Esophagus squamous epithelium (tissue), 5 donors: ENCODE measurements around the gene RARRES2. TPM values are rescaled to one million over a fixed set of nuclear protein-coding genes. Genes with fewer than 3 reads are reported as not detected.

ENCODE experiments used
- DNase-seq: peaks from one replicate; lab custom pipeline; 2025; lab: John Stamatoyannopoulos, UW
- H3K27ac ChIP-seq, 4 donors: fragments of 200-600 bp; sonication (generic); one replicate each; pipeline ENCODE4 v1.5.1; 2016 to 2019; ENCODE audit warnings: mild to moderate bottlenecking in 1 of 4
- H3K27me3 ChIP-seq, 4 donors: fragments of 200-600 bp; sonication (generic); 1 replicate in 3 of 4; 2 replicates in 1 of 4; pipeline versions ENCODE4 v1.5.1 to v1.6.0; 2017 to 2021; ENCODE audit warnings: antibody characterized with exemption in 1 of 4
- H3K36me3 ChIP-seq, 3 donors: fragments of 200-600 bp; sonication (generic); one replicate each; pipeline ENCODE4 v1.5.1; 2016 to 2019
- H3K4me1 ChIP-seq, 3 donors: fragments of 200-600 bp; sonication (generic); one replicate each; pipeline ENCODE4 v1.5.1; 2017 to 2019
- H3K4me3 ChIP-seq, 4 donors: fragments of 200-600 bp; sonication (generic); 1 replicate in 3 of 4; 2 replicates in 1 of 4; pipeline ENCODE4 v1.5.1; 2016 to 2019; ENCODE audit warnings: mild to moderate bottlenecking in 2 of 4, moderate library complexity in 1 of 4
- H3K9me3 ChIP-seq, 3 donors: fragments of 200-600 bp; sonication (generic); one replicate each; pipeline ENCODE4 v1.5.1; 2016 to 2019
- POLR2A ChIP-seq, 4 donors: fragments of 450-650 bp; IDR thresholded peaks; one replicate each; pipeline ENCODE4 v1.6.1; 2017; ENCODE audit warnings: antibody characterized with exemption in 4 of 4, mild to moderate bottlenecking in 4 of 4, moderate library complexity in 3 of 4
- WGBS, 2 donors: methylation state at CpG; one replicate each; pipeline ENCODE4 v1.1.5; 2018; 5-methylcytosine and 5-hydroxymethylcytosine counted together
- intact Hi-C: fragments of 100-400 bp; cut with DNase I; formaldehyde crosslinking; loops from one replicate; pipeline ENCODE4 v1.15.0; 2022
- total RNA-seq, 4 donors: library from RNA; depleted of rRNA; stranded (reverse); fragments of >200 nt; gene quantifications; one replicate each; pipeline ENCODE4 v1.1.0, GENCODE V29; 2016
- TF ChIP-seq, protein P1 (sequence below), 6 experiments: fragments of 450-650 bp in 4 of 6; fragments of 200-600 bp in 2 of 6; sonication (generic) in 2 of 6; IDR thresholded peaks; one replicate each; pipeline ENCODE4 v1.5.1; 2016 to 2019; ENCODE audit warnings: antibody characterized with exemption in 6 of 6, mild to moderate bottlenecking in 4 of 6, moderate library complexity in 4 of 6
- donor health status: DM: yes; HTN: yes; CAD: no.

The RARRES2 gene
- total RNA-seq, 4 donors from 2014 or later: 1.1 to 111 (median 14.9) TPM

DNA sequence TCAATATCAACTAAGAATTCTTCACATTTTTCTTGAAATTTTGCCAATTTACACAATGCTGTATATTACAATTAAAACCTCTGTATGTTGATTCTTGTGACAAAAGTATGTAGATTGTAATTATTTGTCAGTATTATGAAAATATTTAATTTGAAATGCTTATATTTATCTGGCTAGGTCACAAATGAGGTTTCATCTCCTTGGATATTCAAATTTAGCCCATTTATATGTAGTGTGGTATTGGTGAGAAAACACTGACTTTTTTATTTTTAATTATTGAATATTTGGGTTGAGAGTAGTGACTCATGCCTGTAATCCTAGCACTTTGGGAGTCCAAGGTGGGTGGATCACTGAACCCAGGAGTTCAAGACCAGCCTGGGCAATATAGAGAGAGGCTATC is 2.9 kb upstream of the RARRES2 start:
- intact Hi-C loops: no loop called here

DNA sequence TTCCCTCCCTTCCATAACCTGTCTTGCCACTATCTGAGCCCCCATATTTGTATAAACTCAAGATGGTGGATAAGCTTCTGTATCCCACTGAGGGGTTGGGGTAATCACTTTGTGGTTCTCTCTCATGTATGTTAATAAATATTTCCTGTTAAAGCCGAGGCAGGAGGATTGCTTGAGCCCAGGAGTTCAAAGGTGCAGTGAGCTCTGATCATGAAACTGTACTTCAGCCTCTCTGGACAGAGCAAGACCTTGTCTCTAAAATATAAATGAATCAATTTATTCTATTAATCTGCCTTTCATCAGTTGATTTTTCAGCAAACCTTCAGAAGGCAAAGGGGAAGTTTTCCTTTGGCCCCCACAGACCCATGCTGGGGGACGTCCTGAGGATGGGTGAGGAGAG is 1.8 kb upstream of the RARRES2 start:
- Histone ChIP-seq H3K36me3 (peaks cover 0 to under 1% (median 0%) of the 10 kb centered on the region in 3 donors), H3K27ac (no peak overlapping the region), H3K4me3 (no peak overlapping the region), H3K4me1 (peaks cover 18 to 39% (median 24%) of the 10 kb centered on the region in 3 donors), H3K9me3 (peaks cover 0 to 5% (median 0%) of the 10 kb centered on the region in 3 donors), H3K27me3 (peaks cover 0 to 33% (median 6%) of the 10 kb centered on the region in 4 donors)
- WGBS, 2 donors: 86 to 90% methylated on average over 2 of the region's 2 CpGs
- TF ChIP-seq, protein P1, sequence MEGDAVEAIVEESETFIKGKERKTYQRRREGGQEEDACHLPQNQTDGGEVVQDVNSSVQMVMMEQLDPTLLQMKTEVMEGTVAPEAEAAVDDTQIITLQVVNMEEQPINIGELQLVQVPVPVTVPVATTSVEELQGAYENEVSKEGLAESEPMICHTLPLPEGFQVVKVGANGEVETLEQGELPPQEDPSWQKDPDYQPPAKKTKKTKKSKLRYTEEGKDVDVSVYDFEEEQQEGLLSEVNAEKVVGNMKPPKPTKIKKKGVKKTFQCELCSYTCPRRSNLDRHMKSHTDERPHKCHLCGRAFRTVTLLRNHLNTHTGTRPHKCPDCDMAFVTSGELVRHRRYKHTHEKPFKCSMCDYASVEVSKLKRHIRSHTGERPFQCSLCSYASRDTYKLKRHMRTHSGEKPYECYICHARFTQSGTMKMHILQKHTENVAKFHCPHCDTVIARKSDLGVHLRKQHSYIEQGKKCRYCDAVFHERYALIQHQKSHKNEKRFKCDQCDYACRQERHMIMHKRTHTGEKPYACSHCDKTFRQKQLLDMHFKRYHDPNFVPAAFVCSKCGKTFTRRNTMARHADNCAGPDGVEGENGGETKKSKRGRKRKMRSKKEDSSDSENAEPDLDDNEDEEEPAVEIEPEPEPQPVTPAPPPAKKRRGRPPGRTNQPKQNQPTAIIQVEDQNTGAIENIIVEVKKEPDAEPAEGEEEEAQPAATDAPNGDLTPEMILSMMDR (IDR thresholded peaks at IDR 0.05): no peak
- DNase-seq: no peak
- intact Hi-C loops: no loop called here

More for the DNA sequence above, 2.9 kb upstream of the RARRES2 start:
- TF ChIP-seq, protein P1 (IDR thresholded peaks at IDR 0.05): no peak
- no peak for TF ChIP-seq POLR2A (IDR thresholded peaks at IDR 0.05)
- H3K4me3 ChIP-seq: no peak overlapping the region
- no peak for DNase-seq
- no peak overlapping the region for H3K27ac ChIP-seq
- peaks cover 0 to 33% (median 6%) of the 10 kb centered on the region in 4 donors for H3K27me3 ChIP-seq
- no peaks in the 10 kb centered on the region for H3K36me3 ChIP-seq
- peaks cover 18 to 29% (median 19%) of the 10 kb centered on the region in 3 donors for H3K4me1 ChIP-seq
- H3K9me3 ChIP-seq: peaks cover 0 to 5% (median 0%) of the 10 kb centered on the region in 3 donors

DNA sequence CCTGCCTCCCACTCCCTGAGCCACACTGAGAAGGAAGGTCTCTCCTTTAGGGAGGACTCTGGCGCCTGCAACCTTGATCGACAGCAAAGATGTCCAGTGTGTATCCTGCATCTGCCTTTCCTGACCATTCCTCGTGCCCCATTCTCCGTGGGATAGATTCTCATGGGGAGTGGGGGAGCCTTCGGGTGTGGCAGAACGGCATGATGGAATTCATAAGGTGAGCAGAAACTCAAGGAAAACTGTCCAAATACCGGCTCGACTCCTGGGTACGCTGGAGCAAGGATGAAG is 636 bp upstream of the RARRES2 start:
- H3K4me1 ChIP-seq: peaks cover 18 to 51% (median 24%) of the 10 kb centered on the region in 3 donors
- DNase-seq: no peak
- no peak for TF ChIP-seq POLR2A (IDR thresholded peaks at IDR 0.05)
- TF ChIP-seq, protein P1 (IDR thresholded peaks at IDR 0.05): no peak
- H3K36me3 ChIP-seq: peaks cover 0 to 12% (median 0%) of the 10 kb centered on the region in 3 donors
- peak overlapping the region in 1 of 4 donors; percentile 68 for H3K4me3 ChIP-seq
- intact Hi-C loops: no loop called here
- peak overlapping the region; percentile 35 to 88 (median 76) for H3K27ac ChIP-seq
- peaks cover 0 to 33% (median 6%) of the 10 kb centered on the region in 4 donors for H3K27me3 ChIP-seq
- 67 to 87% methylated on average over 1 to 4 of the region's 9 CpGs for WGBS, 2 donors
- H3K9me3 ChIP-seq: peaks cover 0 to 5% (median 0%) of the 10 kb centered on the region in 3 donors

DNA sequence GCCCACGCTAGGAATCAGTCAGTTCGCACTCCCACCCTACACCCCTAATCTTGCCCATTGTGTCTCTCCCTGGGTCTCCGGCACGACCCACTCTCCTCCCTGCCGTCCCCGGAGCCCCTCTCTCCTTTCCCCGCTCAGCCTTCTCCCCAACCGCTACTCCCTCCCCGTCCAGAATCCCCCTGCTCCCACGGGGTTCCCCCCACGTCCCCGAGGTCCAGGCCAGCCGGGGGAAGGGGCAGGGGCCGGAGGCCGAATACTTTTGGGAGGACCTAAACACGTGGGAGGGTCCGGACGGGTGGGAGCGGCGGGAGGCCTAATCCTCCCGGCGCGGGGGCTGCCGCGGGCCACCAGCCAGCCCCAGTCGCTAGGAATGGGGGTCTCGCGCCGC is 560 bp downstream of the RARRES2 start:
- H3K27me3 ChIP-seq: peaks cover 0 to 33% (median 6%) of the 10 kb centered on the region in 4 donors
- intact Hi-C loops: no loop called here
- peaks cover 0 to 5% (median 0%) of the 10 kb centered on the region in 3 donors for H3K9me3 ChIP-seq
- TF ChIP-seq POLR2A (IDR thresholded peaks at IDR 0.05): no peak
- peaks cover 0 to 15% (median 0%) of the 10 kb centered on the region in 3 donors for H3K36me3 ChIP-seq
- peak overlapping the region; percentile 26 to 68 (median 52) for H3K4me3 ChIP-seq
- peaks cover 20 to 63% (median 33%) of the 10 kb centered on the region in 3 donors for H3K4me1 ChIP-seq
- DNase-seq: no peak
- 4 to 8% methylated on average over 5 to 14 of the region's 29 CpGs for WGBS, 2 donors
- H3K27ac ChIP-seq: peak overlapping the region; percentile 70 to 88 (median 76)

DNA sequence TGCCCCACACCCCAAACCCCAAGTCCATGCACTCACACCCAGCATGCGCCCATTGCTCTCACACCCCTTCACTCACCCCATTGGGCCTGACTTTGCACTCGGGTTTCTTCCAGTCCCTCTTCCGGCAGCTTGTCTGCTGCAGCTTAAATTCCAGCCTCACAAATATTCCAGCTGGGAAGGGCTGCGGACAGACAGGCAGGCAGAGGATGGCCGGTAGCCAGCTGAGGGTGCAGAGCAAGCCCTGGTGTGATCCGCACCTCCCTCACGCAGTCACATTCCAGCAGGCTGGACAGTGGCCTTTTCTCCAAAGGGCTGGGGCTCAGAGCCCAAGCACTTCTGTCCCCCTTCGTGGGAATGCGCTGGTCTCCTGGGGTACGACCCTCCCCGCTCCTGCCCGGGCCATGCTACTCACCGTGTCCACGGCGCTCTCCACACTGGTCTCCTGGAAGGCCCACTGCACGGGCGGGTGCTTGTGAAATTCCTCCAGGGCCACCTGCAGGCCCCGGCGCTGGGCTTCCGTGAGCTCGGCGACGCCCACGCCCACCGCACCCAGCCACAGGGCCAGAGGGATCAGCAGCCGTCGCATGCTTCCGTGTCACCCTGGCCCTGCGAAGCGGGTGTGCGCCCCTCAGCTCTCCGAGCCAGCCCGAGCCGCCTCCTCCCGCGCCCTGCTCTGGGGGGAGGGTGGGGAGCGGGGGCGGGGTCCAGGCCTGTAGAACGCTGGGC is 1.2 kb downstream of the RARRES2 start:
- Histone ChIP-seq H3K36me3 (peaks cover 0 to 15% (median 0%) of the 10 kb centered on the region in 3 donors), H3K27me3 (peaks cover 0 to 33% (median 6%) of the 10 kb centered on the region in 4 donors), H3K9me3 (peaks cover 0 to 5% (median 0%) of the 10 kb centered on the region in 3 donors), H3K27ac (peak overlapping the region; percentile 70 to 88 (median 76)), H3K4me1 (peaks cover 26 to 69% (median 37%) of the 10 kb centered on the region in 3 donors), H3K4me3 (peak overlapping the region; percentile 26 to 68 (median 52))
- DNase-seq: no peak
- WGBS, 2 donors: 34 to 46% methylated on average over 6 to 8 of the region's 39 CpGs
- intact Hi-C loops: no loop called here
- TF ChIP-seq POLR2A (IDR thresholded peaks at IDR 0.05): no peak
- TF ChIP-seq, protein P1 (IDR thresholded peaks at IDR 0.05): no peak
